ENCODE data around the gene JAM3.

GRCh38 chr11:134039726-134040385 is 29.0 kb upstream of the JAM3 start:
- TF ChIP-seq BCL11A (IDR thresholded peaks at IDR 0.05; ENCODE audit: low read depth, low read length), result no peak
- no peak for TF ChIP-seq NBN (IDR thresholded peaks at IDR 0.05)
- no peak for TF ChIP-seq CHD2 (IDR thresholded peaks at IDR 0.05; ENCODE audit: borderline replicate concordance, low read depth, low read length)
- TF ChIP-seq CTCF (IDR thresholded peaks at IDR 0.05 in 2 of 3, conservative IDR thresholded peaks at IDR 0.05 in 1 of 3; ENCODE audit: control insufficient read depth in 2 of 3, extremely low read depth in 1 of 3, insufficient read depth in 1 of 3, low read depth in 3 of 3, low read length in 3 of 3), result no peak
- TF ChIP-seq CEBPB (IDR thresholded peaks at IDR 0.05; ENCODE audit: borderline replicate concordance in 1 of 2, low read depth in 2 of 2, low read length in 2 of 2), result no peak
- no peak for TF ChIP-seq POLR2AphosphoS2 (IDR thresholded peaks at IDR 0.05; ENCODE audit: low read depth, low read length)
- no peak for TF ChIP-seq POLR2AphosphoS5 (IDR thresholded peaks at IDR 0.05; ENCODE audit: low read length)
- no peak for TF ChIP-seq POLR2A (IDR thresholded peaks at IDR 0.05; ENCODE audit: low read depth, low read length)
- TF ChIP-seq EZH2 (IDR thresholded peaks at IDR 0.05; ENCODE audit: borderline replicate concordance, control insufficient read depth, low read depth, low read length), result no peak
- TF ChIP-seq ZZZ3 (IDR thresholded peaks at IDR 0.05; ENCODE audit: control insufficient read depth, insufficient read length, low read depth), result no peak
- TF ChIP-seq BCL3 (IDR thresholded peaks at IDR 0.05; ENCODE audit: borderline replicate concordance, insufficient read depth, low read depth, low read length, poor library complexity, severe bottlenecking), result no peak
- no peak for TF ChIP-seq FOS (IDR thresholded peaks at IDR 0.05; ENCODE audit: borderline replicate concordance, extremely low read depth, insufficient read length)

All from GM12878 (cell line).